NCI-H748 treated with DMSO at 0.1 percent for 48 hours (cell line): Measurements from ENCODE around the gene ATP1A1.

Experiments
- DNase-seq: peaks from one replicate; lab custom pipeline; 2025; lab: John Stamatoyannopoulos, UW

Gene ATP1A1

DNA sequence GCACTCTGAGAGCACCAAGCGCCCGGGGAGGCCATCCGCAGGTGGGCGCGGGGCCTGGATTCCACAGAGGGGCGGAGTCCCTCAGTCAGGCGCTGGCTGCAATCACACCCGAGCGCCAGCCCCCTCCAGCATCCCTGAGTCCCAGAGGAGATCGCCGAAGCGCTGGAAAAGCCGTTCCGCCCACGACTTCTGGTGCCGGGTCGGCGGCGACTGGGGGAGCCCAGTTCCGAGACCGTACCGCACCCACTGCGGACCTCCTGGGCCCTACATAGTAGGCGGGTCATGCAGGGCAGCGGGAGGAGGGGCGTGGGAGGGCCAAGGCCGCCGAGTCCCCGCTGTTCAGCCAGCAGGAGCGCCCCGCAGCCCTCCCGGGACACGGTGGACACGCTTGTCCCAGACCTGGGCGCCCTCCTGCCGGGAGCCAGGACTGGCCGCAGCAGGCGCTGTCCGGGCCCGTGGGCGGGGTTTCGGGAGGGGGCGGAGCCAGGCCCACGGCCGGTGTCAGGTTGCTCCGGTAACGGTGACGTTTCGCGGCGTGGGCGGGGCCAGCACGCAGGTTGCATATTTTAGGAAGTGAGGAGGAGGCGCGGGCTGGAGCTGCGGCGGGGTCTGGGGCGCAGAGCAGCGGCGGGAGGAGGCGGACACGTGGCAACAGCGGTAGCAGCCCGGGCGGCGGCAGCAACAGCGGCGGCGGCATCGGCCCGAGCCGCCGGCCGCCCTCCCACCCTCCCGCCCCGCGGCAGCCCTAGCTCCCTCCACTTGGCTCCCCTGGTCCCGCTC is at the start of gene ATP1A1:
Gene ATP1A1, plus strand, starts transcription at position 594 of the 780 bp plus-strand sequence. CDS start 268 bp downstream, outside the sequence.
- peak; percentile 92 for DNase-seq

DNA sequence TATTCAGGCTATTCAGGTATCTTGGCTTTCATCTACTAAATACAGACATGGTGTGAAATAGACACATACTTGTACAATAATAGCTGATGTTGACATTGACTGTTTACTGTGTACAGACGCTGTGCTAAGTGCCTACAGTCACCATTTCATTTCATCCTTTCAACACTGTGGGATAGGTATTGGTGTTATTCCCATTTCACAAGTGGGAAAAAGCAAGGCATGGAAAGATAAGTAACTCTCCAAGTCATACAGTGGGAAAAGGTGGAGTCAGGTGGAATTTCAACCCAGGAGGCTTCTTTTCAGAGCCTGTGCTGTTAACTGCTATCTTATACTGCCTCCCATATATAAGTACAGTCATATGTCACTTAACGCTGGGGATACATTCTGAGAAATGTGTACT is 49.6 kb upstream of the ATP1A1 start:
- DNase-seq = peak; percentile 60

DNA sequence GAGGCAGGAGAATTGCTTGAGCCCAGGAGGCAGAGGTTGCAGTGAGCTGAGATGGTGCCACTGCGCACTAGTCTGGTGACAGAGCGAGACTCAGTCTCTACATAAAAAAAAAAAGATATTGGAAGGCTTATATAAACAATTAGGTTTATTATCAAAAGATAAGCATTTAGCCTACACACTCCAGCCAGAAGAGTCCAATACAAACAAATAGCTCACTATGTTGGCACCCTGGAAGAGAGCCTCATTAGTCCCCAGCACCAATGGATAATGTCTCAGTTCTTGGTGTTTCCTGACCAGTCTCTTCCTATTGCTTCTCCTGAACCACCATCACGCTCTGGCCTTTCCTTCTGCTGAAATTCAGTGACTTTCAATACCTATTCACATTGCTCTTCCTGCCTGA is 48.6 kb upstream of the ATP1A1 start:
- no peak for DNase-seq

DNA sequence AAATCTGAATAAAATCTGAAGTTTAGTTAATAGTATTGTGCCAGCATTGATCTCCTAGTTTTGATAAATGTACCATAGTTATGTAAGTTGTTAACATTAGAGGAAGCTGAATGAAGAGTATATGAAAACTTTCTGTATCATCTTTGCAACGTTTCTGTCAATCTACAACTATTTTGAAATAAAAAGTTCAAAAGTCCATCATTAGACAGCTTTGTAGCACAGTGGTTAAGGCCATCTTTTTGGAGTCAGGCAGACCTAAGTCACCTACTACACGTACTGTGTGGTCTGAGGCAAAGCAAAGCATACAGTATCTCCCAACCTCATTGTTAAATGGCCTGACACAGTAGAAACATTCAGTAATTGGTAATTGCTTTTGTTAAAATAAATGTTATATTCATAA is 47.9 kb upstream of the ATP1A1 start:
- DNase-seq = no peak

DNA sequence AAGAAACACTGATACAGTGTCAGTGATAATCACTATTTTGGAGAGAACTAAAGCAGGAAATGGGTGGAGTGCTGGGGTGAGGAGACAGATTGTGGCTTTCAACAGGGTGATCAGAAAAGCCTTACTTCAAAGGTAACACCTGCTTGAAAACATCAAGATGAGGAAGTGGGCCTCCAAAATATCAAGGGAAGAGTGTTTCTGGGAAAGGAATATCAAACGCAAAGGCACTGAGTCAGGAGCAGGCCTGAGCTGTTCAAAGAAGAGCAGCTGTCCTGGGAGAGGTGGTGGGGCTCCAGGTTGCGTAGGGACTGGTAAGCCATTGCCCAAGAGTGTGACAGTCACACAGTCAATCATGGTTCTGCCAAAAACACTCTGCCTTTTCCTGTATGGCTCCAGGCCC is 47.1 kb upstream of the ATP1A1 start:
- DNase-seq = no peak

DNA sequence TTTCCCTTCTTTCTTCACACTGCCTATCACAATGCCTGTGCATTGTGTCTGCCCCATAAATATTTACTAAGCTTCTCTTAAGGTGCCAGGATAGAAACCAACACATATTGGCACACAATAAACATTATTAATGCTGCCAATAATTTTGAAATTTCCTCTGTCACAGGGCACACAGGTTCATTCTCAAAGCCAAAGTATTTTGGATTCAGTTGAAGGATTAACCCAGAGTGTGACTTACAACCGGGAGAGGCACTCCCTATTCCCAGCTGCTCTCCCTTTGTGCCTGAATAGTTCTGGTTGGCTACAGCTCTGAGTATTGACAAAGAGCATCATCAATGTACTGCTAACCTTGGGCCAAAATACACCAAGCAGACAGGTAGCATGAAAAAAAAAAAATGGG is 46.6 kb upstream of the ATP1A1 start:
- no peak for DNase-seq

DNA sequence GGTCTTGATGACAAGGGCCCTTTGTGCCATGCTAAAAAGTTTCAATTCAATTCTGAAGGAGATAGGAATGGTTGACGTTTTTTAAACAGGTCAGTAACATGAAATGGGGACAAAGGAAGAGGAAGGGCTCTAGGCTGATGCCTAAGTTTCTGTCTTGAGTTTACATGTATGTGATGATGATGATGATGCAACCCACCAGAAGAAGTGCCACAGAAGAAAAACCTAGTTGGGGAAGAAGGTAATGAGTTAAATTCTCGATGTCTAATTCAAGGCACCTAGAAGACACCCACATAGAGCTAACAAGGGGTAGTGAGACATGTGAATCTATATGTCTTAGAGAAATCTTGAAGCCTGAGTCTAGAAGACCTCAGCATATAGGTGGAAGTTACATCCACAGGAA is 44.4 kb upstream of the ATP1A1 start:
- no peak for DNase-seq

DNA sequence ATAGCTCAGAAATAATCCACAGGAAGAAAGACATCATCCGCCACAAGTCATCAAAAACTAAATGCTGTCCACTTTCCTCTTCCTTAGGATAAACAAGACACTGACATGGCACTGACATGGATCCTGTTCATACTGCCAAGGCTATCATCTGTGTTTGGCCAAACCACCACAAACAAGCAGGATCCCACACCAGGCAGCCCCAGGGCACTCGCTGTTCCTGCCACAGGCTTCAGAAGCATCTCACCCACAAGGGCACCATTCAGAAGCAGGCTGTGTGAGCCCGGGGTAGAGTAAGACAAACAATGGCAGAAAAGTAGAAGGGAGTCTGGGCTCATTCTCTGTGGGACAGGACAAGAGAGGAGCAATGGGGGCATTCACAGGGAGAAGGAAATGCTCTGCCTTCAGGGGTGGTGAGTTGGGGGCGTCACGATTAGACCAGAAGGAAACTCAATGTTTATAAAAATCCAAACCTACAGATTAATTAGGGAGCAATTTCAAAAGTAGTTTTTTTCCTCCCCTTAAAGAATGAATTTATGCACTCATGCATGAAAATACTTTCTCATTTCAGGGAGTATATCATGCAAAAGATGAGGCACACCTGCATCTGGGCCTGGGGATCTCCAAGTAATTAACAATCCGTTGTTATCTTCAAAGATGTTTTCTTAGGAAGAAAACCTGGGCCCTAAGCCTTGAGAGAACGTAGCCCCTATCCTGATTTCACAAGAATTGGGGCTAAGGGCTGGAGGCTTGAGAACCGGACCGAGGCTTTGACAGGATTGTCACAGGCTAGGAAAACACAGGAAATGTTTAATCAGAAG is 43.3 kb upstream of the ATP1A1 start:
- DNase-seq = no peak

DNA sequence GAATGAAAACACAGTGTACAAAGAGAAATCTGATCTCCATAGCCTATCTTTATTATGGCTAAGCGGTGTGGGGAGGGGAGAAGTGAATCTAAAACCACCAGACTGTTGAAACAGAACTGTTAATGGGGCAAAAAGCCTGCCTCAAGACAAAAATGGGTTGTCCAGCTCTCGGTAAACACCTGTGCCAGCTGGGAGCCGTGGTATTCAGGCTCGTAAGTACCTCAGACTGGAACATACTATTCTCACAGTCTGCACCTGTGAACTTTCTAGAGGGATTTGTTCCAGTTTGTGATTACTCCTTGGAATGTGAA is 42.7 kb upstream of the ATP1A1 start:
- DNase-seq = peak; percentile 94

DNA sequence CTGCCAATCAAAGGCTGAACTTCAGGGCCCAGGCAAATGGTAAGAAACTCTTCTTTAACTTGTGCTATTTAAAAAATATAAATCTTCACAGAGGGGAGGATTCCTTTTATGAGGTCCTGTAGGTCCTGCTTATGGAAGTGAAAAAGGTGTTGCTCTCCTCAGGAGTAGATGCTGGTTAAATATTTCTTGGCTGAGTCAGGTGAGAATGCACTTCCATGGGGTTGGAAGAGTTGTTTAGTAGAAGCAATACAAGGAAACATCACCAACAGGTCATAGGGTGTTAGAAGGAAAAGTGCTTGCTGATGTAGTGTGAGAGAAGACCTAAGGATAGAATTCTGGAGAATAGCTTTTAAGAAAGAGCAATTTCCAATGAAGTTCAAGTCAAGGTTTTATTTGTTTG is 42.2 kb upstream of the ATP1A1 start:
- DNase-seq = no peak

DNA sequence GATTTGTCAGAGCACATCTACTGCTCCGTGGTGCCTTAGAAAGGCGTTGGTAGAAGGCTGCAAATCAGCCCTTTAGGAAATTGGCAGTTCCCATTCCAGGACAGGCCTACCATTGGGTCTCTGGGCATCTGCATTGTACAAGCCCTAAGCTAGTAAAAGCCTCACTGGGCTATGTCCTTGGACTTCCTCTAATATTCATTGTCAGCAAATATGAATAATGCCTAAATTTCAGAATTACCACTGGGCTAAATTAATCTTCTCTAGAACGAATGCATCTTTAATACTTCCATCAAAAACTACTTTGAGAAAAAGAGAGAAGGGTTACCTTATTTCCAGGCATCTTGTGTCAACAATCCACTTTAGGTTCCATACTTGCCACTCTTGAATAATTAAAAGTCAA is 41.5 kb upstream of the ATP1A1 start:
- no peak for DNase-seq

DNA sequence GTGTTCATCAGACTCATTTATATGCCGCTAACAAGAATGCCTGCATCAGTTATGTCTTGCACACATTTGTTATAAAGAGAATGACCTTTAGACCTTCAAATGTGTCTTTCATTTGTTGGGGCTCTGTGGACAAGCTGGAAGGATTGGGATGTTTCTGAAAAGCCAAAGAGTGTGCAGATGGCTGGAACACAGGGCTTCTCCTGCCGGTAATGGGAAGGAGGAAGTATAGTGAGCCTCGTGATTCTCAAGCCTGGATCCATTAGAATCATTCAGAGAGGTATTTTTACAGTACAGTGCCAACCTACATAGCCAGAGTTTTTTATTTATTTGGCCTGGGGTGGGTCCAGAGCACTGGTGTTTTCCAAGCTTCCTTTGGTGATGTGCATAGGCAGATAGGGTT is 40.6 kb upstream of the ATP1A1 start:
- no peak for DNase-seq

DNA sequence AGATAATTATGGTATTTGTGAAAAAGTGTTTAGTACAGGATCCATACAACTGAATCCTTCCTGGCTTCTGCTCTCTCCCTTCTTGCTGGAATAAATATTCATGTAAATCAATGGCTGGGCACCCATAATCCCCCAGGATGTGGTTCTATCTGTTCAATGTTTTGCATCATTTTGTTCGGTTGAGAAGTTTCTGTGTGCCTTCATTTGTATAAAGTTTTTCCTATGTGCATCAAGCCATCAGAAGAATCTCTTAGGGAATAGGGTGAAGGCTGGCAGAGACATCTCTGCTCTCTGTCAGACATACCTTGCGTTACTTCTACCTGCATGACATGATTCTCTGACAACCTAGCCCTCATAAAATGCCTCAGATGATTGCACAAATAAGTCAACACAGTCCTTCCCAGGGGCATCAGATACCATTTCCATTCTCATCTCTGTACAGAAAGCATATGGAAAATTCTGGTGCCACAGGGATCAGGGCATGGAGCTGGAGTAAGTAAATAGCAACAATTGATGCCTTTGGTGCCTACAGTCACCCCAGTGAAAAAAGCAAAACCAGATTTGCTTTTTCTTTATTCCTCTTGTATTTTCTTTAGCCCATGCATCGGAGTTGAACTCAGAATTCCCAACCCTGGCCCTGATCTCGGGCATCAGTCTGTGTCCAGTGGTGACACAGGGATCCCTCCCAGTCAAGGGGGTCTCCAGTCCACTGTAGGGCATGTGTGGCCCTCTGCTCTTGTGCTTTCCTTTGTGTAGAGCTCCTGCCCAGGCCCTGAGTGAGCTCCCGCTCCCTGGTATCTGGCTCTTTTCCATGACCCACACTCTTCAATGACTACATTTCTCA is 39.7 kb upstream of the ATP1A1 start:
- DNase-seq = no peak

DNA sequence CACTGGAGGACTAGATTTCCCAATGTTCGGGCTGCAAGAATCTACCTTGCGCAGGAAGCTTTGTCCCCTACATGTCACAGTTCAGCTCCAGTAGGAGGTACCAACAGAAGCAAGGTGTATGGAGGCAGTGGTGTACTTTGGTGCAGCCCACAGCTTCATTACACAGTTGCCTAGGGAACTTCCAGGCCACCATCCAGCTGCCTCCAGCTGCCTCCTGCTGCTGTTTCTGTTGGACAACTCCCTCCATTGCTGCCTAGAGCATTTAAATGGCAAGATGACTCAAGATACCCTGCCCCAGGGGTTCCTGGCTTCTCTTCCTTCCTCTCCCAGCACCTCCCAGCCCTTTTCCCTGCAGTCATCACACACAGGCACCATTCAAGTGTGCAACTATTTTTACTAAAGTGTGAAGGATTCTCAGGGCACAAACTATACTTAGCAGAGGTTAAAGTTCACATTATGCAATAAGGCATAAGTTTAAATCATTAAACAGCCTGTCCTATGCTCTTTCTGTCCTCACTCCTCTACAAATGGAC is 39.0 kb upstream of the ATP1A1 start:
- no peak for DNase-seq

DNA sequence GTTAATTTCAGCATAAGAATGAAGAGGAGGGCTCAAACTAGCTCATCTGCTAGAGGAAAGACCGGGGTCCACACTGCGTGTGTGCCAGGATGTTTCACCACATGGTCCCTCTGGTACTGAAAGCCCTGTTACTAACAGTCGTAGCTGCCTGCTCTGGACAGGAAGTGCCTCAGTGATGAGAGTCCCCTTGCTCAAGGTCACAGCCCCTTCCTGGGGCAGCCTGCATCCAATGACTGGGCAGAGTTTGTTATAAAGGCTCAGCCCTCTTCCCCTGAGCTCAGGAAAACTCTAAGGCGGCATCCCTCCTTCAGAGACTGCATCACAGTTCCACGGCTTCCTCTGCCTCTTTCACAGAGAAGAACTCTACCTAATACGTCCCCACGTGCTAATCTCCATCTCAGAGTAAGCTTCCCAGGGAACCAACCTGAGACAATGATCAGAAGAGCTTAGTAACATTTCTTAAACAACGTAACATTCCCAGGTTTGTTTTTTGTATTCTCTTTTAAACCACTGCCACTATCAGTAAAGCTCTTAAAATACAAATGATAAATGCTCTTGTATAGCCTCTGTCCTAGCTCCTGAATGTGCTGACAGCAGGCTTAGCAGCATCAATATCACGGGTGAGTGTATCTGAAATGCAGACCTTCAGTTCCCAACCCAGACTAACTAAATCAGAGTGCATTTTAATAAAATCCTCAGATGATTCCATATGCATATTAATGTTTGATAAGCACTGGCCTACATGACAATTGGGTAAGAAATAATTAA is 38.0 kb upstream of the ATP1A1 start:
- DNase-seq = no peak

DNA sequence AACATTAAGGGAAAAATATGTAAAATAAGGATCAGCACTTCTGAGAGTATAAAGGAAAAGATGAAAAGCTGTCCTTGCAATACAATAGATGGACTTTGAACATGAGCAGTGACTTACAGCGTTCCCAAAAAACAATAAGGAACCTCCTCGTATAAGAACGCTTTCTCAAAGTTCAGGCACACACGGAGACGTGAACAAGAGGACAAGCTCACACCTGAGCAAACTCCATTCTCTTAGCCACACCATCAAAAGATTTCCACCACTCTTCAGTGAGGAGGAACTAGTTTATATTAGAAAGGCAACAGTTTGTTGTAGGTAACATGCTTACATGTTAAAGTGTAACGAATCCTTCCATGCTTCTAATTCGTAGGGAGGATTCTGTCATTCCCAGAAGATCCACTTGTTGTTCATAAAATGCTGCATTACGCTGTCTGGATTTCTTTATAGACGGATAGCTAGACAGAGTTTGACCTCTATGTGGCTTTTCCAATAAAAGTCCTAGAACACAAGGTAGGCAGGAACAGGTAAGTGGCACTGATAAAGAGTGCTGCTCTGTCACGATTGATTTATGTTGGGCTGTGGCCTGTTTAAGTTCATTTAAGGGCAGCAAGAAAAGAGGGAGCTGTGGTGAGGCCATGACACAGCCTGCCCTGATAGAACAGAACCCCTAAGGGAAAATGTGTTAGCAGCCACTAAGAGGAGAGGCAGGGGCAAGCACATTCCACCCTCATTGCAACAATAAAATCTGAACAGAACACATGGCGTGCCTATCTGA is 37.0 kb upstream of the ATP1A1 start:
- DNase-seq = no peak

DNA sequence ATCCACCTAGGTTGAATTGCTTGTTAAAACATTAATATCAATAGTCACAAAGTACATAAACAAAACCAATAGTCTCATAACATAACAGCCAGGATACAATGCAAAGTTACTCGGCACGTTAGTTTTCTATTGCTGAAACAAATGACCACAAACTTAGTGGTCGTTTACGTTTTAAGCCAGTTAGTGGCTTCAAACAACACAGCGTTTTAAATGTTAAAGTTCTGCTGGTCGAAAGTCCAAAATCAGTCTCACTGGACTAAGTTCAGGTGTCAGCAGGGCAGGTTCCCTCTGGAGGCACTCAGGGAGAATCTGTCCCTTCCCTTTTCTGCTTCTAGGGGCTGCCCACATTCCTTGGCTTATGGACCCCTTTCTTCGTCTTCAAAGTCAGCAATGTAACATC is 35.6 kb upstream of the ATP1A1 start:
- no peak for DNase-seq

DNA sequence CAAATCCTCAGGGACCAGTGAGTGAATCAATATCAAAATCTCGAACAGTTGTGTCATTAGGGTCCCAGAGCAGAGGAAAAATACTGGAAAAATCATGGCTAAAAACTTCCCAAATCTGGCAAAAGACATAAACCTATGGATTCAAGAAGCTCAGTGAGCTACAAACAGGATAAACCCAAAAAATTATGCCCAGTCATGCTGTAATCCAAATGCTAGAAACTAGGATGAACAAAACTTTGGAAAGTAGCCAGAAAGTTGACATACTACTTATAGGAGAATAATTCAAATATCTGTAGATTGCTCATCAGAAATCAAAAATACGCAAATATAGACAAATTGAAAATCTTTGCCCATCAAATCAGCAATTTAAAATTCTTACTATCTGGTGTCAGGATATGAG is 34.6 kb upstream of the ATP1A1 start:
- DNase-seq = no peak

DNA sequence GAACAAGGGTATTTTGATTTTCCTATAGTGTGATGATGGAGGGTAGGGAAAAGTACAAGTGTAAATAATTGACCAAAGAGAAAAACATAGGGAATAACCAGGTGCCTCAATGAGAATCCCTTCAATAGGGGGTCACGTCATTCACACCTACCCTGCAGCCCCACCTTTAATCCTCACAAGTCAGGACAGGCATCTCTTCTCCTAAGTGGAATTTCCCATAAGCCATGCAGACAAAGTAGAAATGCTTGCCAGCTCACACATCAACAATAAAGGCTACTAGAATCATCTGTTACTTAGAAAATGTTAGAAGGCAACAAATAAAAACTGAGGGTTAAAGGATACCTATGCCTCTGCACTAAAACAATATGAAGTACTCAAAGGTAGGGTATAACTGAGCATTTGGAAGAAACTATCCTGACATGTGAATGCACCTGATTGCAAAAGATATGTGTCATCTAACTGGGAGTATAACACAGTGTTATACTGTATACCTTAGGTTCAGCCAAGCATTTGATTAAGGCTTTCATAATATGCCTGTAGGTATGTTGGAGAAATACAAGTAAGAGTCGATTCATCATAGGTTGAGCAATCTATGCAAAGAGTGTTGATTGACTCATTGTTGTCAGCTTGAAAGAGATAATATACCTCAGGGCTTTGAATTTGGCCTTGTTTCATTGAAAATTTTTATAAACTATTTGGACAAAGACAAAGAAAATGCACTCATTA is 32.4 kb upstream of the ATP1A1 start:
- no peak for DNase-seq

DNA sequence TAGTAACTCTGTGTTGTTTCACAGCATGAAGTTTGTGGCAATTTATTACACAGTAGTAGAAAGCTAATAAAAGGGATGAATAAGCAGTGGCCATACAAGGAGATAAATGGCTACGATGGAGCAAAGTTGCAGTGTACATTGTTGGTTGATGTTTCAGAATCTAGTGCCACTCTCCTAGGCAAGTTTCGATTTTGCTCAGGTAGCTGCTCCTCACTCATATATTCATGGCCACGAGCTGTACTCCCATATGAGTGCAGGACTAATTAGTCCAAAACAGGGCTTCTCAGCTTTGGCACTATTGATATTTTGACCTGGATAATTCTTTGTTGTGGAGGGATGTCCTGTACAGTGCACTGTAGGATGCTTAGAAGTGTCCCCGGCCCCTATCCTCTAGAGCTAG is 30.0 kb upstream of the ATP1A1 start:
- DNase-seq = no peak
